ENCODE measurements around the gene PPAT. TPM values are rescaled to one million over a fixed set of nuclear protein-coding genes. Genes with fewer than 3 reads are reported as not detected.

PPAT gene
- total and polyA plus RNA-seq, 5 donors from 2014 or later, result 6.7 to 14.0 (median 10.9) TPM

DNA sequence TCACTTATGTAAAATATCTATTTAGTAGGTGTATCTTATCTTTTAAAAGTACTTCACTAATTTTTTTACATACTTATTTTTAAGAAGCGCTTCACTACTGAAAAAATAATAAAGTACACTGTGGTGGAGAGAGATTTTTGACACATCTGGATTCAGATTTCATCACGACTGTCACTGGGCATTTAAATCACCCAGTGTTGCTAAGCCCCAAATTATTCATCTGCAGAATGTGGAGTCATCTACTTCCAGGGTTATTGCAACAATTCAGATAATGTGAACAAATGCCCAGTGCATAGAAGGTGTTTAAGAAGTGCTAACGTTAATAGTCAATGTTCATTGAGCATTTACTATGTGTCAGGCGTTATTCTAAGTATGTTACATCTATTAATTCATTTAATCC lies 90.0 kb downstream of the PPAT start:
- Mint-ChIP-seq H3K27ac (no peak overlapping the region), H3K36me3 (peaks cover 20% of the 10 kb centered on the region), H3K9me3 (no peaks in the 10 kb centered on the region), H3K4me3 (no peak overlapping the region), H3K4me1 (peaks cover 0 to 9% (median 7%) of the 10 kb centered on the region in 4 donors), H3K27me3 (no peaks in the 10 kb centered on the region)
- Histone ChIP-seq H3K27ac (ENCODE audit: insufficient read depth, low read length, poor library complexity, severe bottlenecking) (no peak overlapping the region), H3K27me3 (ENCODE audit: control insufficient read depth, insufficient read depth, low read length) (no peaks in the 10 kb centered on the region), H3K36me3 (ENCODE audit: control insufficient read depth, insufficient read depth, low read length) (peaks cover 9% of the 10 kb centered on the region), H3K9me3 (ENCODE audit: control insufficient read depth in 2 of 2, low read length in 2 of 2) (no peaks in the 10 kb centered on the region), H3K4me3 (ENCODE audit: low read depth, low read length) (no peak overlapping the region), H3K4me1 (ENCODE audit: control insufficient read depth, insufficient read depth, low read length, poor library complexity, severe bottlenecking) (no peaks in the 10 kb centered on the region)
- ATAC-seq (ENCODE audit: low read depth in 2 of 2) (no peak), DNase-seq (no peak)

Other genes with a start within 250 kb of the PPAT start
- gene AASDH, start 48.1 kb downstream of the PPAT start, total RNA-seq, result 12.9 TPM
- 10 to 100 TPM; 12.3 to 25.3 (median 19.5) TPM for gene AASDH, start 48.1 kb downstream of the PPAT start, polyA plus RNA-seq
- 21.7 TPM for gene PAICS, start 645 bp upstream of the PPAT start, total RNA-seq
- gene PAICS, start 645 bp upstream of the PPAT start, polyA plus RNA-seq, result 10 to 100 TPM; 29.8 to 37.3 (median 31.0) TPM
- gene SRP72, start 32.0 kb upstream of the PPAT start, total RNA-seq, result 111 TPM
- 100 to 1,000 TPM; 116 to 196 (median 155) TPM for gene SRP72, start 32.0 kb upstream of the PPAT start, polyA plus RNA-seq
- not detected for gene ARL9, start 70.2 kb upstream of the PPAT start, total RNA-seq
- not detected for gene ARL9, start 70.2 kb upstream of the PPAT start, polyA plus RNA-seq
- gene HOPX, start 245.7 kb upstream of the PPAT start, total RNA-seq, result 1.9 TPM
- 10 to 100 TPM in 2 of 4 donors, 1 to 10 TPM in 2; 1.4 to 13.3 (median 9.3) TPM for gene HOPX, start 245.7 kb upstream of the PPAT start, polyA plus RNA-seq